NCI-H524 treated with DMSO at 0.1 percent for 48 hours (cell line): ENCODE measurements around the gene MDH2.
A peak's percentile ranks its signal among the peaks of the same experiment; 100 is the strongest.
"Not testable (repeated sequence)": the region's sequence is repeated elsewhere in the genome, so short reads cannot be mapped to it uniquely, and the experiment has no call there.

Source experiments
- DNase-seq: peaks from one replicate; lab custom pipeline; 2025; lab: John Stamatoyannopoulos, UW

The MDH2 gene

GRCh38 chr7:76048668-76048988 is 722 bp downstream of the MDH2 start:
- peak; percentile 10 for DNase-seq

- peak; percentile 3 for DNase-seq
Observed at GRCh38 chr7:76049295-76049694, 1.4 kb downstream of the MDH2 start.

DNA sequence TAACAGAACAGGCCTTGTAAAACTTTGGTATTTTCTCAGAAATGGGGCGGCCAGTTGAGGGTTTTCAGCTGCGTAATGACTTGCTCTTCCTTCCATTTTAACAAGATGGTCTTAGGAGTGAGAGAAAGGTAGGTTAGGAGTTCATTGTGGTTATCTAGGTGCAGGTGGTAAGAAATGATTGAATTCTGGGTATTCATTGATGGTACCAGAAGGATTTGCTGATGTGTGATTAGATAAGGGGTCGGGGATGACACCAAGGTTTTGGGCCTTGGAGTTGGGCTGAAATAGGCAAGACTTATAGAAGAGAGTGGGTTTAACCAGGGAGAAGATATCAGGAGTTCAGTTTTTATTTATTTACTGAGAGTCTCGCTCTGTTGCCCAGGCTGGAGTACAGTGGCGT is 2.6 kb downstream of the MDH2 start:
- DNase-seq, result no peak

DNA sequence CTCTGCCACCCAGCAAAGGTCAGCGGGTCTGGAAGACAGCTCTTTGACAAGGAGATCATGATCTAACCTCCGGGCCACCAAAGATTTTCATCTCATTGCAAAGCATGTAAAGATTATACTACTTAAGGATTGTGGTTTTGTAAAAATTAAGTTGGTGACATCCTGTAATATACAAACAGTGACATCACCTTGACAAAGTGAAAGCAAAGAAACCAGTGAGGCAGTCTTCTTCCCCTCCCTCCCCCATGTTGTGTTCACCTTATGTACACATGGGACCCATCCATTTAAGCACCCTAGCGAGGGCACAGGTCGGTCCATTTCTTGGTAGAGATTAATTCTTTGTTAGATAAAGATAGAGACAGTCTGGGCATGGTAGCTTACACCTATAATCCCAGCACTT is 3.9 kb downstream of the MDH2 start:
- DNase-seq, result no peak

DNA sequence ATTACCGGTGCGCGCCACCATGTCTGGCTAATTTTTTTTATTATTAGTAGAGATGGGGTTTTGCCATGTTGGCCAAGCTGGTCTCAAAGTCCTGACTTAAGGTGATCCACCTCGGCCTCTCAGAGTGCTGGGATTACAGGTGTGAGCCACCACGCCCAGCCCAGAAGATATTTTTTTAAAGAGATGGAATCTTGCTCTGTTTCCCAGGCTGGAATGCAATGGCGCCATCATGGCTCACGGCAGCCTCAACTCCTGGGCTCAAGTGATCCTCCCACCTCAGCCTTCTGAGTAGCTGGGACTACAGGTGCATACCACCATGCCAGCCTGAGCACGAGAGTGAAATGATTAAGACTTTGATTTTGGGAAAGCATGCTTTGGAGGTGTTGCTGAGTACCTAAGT is 4.8 kb downstream of the MDH2 start:
- DNase-seq, result not testable (repeated sequence)

- no peak for DNase-seq
Observed at GRCh38 chr7:76053461-76053860, 5.6 kb downstream of the MDH2 start.

GRCh38 chr7:76054123-76055120 is 6.5 kb downstream of the MDH2 start:
- no peak for DNase-seq

GRCh38 chr7:76056241-76056640 is 8.3 kb downstream of the MDH2 start:
- no peak for DNase-seq

DNA sequence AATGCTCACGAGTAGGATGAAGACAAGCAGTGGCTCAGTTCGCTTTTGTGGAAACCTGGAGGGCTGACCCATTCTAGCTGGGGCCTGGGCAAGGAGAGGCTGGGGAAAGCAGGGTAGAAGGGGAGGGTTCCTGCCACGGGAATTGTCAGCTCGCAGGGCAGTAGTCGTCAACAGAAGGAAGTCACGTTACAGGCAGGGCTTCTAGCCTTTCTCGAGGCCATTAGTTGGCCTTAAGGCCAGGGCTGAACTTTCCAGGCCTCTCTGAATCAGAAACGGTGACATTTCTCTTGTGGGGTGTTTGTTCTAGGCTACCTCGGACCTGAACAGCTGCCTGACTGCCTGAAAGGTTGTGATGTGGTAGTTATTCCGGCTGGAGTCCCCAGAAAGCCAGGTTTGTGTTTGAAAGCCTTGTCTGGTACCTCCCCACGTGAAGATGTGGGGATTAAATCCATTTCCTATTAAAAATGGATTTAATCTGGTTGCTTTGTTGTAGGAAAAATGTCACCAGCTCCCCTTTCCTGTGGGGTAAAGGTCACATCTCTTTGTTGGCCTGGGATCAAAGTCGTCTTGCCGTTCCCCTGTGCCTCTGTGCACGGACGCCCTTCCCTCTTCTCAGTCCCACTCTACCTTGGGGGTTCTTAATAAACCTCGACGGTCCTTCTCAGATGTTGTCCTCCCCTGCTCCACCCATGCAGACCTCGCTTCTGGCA is 9.4 kb downstream of the MDH2 start:
- no peak for DNase-seq

DNA sequence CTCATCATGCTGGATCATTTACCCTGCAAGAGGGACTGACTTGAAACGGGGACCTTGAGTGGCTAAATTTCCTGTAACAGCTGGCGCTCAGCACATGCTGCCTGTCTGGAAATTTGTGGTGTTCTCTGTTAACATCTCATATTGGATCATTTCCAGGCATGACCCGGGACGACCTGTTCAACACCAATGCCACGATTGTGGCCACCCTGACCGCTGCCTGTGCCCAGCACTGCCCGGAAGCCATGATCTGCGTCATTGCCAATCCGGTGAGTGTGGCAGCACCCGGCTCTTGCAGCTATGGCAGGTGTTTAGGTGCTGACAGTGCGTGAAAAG is 9.9 kb downstream of the MDH2 start:
- DNase-seq, result no peak

DNA sequence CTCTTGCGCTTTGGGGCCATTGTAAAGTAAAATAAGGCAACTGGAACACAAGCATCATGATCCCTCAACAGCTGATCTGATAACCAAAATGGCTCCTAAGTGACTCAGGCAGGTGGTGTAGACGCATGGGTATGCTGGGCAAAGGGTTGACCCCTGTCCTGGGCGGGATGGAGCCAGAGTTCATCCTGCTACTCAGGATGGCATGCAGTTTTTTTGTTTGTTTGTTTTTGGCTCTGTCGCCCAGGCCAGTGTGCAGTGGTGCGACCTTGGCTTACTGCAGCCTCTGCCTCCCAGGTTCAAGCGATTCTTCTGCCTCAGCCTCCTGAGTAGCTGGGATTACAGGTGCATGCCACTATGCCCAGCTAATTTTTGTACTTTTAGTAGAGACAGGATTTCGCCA is 10.8 kb downstream of the MDH2 start:
- DNase-seq, result not testable (repeated sequence)

DNA sequence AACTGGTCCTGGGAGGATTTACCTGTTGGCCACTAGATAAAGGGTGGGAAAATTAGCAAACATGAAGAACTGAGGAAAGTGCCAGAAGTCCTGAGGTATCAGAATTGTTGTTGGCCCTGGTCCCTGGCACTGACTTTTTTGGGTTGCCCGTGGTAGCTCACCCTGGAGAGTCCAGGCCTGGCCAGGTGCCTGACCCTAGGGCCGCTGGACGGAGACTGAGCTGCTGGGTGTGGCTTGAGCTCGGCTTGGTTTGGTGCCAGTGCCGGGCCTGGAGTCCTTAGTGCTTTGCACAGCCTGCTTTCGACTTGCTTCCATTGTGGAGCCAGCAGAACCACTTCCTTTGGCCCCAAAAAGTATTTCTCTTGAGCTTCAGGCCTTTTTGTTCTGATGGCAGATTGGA is 12.9 kb downstream of the MDH2 start:
- no peak for DNase-seq

- no peak for DNase-seq
Observed at GRCh38 chr7:76062254-76062653, 14.3 kb downstream of the MDH2 start.

DNA sequence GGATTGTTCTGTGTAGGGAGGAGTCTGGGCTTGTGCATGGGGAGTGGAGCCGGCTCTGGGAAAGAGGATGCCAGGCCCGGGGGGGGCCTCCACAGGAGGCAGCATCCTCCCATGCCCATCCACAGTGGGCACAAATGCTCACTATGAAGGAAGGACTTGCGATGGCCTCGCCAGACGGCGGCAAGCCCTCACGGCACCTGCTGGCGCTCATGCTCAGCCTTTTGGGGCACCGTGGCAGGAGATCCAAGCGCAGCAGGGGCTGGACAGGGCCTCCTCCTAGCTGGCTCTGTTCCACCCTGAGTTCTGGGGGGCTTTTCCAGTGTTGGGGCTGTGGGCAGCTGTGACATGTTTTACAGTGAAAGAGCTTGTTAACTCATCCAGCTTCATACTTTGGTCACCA is 15.2 kb downstream of the MDH2 start:
- no peak for DNase-seq

- DNase-seq, result no peak
Observed at GRCh38 chr7:76063525-76063924, 15.6 kb downstream of the MDH2 start.

DNA sequence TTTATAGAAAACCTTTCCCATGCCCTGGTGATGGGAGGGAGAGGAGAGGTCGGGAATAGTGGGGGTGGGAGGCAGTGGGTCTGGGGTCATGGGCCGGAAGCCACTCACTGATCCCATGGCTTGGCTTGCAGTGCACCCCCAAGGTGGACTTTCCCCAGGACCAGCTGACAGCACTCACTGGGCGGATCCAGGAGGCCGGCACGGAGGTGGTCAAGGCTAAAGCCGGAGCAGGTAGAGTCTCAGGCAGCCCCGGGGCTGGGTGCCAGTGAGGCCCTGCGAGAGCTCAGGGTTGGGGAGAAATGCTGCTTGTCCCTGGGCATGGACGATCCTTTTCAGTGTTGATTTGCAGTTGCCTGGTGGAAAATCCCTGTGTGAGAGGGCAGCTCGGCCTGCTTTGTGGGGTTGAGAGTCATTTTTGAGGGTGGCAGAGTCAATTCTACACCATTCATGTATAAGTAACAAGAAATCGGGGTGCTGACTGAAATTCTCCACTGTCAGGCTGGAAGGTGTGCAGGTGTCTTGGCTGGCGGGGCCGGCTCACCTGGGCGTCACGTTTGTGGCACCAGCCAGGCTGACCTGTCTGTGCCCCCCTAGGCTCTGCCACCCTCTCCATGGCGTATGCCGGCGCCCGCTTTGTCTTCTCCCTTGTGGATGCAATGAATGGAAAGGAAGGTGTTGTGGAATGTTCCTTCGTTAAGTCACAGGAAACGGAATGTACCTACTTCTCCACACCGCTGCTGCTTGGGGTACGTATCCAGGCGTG is 16.5 kb downstream of the MDH2 start:
- no peak for DNase-seq

DNA sequence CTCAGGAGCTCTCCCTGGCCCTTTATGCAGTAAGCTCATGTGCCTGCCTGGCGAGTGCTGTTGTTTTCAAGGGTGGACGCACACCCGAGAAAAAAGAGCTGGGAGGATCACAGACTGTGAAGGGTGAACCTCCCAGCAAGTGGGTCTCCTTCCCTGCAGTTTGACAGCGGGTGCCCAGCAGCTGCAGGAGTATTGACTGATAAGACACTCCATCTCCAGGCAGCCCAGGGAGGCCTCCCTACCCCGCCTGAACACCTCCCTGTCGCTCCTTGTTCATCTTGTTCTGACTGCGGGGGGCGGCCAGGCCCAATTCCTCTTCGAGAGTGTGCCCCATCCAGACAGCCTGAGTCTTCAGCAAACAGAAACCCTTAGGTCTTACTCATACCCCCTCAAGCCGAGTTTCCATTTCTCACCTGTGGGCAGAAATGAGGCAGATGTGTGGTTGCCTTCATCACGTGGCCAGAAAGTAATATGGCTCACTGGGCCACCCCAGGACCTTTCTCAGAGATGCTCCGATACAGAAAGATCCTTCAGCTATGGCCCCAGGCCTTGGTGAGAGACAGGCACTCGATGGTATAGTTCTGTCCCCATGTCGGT is 17.2 kb downstream of the MDH2 start:
- no peak for DNase-seq

DNA sequence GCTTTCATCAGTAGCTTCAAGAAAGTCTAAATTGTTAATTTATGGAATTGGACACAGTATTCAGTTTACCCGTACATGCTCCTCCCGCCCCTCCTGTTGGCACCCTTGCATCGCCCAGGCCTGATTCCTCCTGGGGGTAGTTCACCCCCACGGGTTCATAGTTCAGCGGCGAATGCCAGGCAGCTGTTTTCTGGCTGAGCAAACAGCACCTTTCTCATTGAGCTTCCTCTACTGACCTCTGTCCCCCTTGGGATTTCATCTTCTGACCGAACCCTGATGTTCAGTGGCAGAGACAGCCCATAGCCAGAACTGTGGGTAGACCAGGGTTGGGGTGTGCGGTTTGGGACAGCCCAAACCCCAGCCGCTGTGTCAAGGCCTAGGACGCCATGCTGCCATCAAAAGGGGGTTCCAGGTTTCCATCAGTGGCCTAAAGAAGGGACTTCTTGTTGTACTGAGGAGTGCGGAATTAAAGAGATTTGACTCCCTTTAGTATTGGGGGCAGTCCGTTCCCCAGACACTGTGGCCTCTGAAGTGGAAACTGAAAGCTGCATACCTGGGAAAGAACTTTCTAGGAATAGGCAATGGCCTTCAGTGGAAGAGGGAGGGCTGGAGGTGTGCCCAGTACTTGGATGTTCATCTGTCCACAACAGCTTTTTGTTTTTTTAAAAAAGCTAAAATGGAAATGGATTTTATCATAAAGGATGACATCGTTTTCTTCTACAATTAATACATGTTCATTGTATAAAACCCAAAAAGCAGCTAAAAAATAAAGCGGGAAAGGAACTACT is 19.0 kb downstream of the MDH2 start:
- no peak for DNase-seq

- DNase-seq, result no peak
Observed at GRCh38 chr7:76069238-76069638, 21.3 kb downstream of the MDH2 start.

DNA sequence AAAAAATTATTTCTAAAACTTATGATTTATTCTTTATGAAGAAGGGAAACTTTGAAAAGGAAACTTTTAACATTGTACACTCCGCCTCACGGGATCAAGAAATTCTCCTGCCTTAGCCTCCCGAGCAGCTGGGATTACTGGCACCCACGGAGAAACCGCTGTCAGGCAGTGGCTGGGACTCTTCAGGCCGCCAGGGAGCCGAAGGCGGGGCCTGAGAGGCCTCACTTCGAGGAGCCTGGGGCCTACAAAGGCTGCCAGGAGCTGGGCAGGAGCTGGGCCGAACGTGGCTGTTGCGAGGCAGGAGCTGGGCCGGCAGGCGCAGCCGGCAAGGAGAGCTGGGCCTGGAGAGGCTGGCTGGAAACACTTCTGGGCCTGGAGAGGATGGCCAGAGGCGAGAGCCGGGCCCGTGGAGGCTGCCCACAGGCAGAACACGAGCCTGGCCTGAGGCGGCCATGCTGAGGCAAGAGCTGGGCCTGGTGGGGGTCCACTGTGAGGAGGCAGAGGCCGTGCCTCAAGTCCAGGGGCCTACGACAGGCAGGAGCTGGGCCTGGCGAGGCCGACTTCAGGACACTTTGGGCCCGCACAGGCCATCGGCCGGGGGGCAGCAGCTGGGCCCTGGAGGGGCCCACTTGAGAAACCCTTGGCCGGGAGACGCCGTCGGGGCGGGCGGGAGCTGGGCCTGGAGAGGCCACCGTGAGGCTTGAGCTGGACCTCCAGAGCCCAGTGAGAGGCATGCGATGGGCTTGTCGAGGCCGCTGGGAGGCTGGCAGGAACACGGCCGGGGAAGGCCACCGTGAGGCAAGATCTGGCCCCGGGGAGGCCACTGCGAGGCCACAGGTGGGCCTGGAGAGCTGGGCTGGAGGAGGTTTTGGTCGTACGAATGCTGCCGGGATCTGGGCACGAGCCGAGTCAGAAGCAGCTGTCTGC is 23.7 kb downstream of the MDH2 start:
- no peak for DNase-seq
